Kidney capillary endothelial cell (primary cell): ENCODE results near the gene COL27A1.

Experiments
- DNase-seq: peaks from one replicate; pipeline ENCODE4 v3.0.0-alpha.2; 2018; ENCODE audit warnings: low spot score

COL27A1 gene

GRCh38 chr9:114227288-114228015 is 72.1 kb downstream of the COL27A1 start:
- no peak for DNase-seq

GRCh38 chr9:114228016-114228808 is 72.9 kb downstream of the COL27A1 start:
- no peak for DNase-seq

- no peak for DNase-seq
These were observed 74.0 kb downstream of the COL27A1 start for GRCh38 chr9:114229295-114229694.

- DNase-seq, result no peak
These were observed 74.7 kb downstream of the COL27A1 start for GRCh38 chr9:114230068-114230467.

GRCh38 chr9:114231273-114231672 is 75.9 kb downstream of the COL27A1 start:
- no peak for DNase-seq

GRCh38 chr9:114231719-114232449 is 76.5 kb downstream of the COL27A1 start:
- no peak for DNase-seq

- no peak for DNase-seq
These were observed 78.3 kb downstream of the COL27A1 start for GRCh38 chr9:114233491-114234185.

GRCh38 chr9:114235033-114235661 is 79.8 kb downstream of the COL27A1 start:
- no peak for DNase-seq

GRCh38 chr9:114236391-114237138 is 81.2 kb downstream of the COL27A1 start:
- DNase-seq, result no peak

GRCh38 chr9:114237247-114237646 is 81.9 kb downstream of the COL27A1 start:
- no peak for DNase-seq

GRCh38 chr9:114237781-114238180 is 82.4 kb downstream of the COL27A1 start:
- DNase-seq, result no peak

GRCh38 chr9:114238472-114238871 is 83.1 kb downstream of the COL27A1 start:
- no peak for DNase-seq

GRCh38 chr9:114238891-114239875 is 83.8 kb downstream of the COL27A1 start:
- DNase-seq, result no peak

GRCh38 chr9:114240216-114240615 is 84.9 kb downstream of the COL27A1 start:
- no peak for DNase-seq

- DNase-seq, result no peak
These were observed 85.6 kb downstream of the COL27A1 start for GRCh38 chr9:114240647-114241558.

- DNase-seq, result no peak
These were observed 87.5 kb downstream of the COL27A1 start for GRCh38 chr9:114242837-114243236.

GRCh38 chr9:114243240-114243639 is 87.9 kb downstream of the COL27A1 start:
- no peak for DNase-seq

- no peak for DNase-seq
These were observed 89.2 kb downstream of the COL27A1 start for GRCh38 chr9:114244570-114244969.

- no peak for DNase-seq
These were observed 91.2 kb downstream of the COL27A1 start for GRCh38 chr9:114246558-114246957.
